GM18861 (cell line): ENCODE measurements around the gene CSTB.
A peak's percentile ranks its signal among the peaks of the same experiment; 100 is the strongest.

ENCODE experiments used
- ATAC-seq: cut with Tn5 transposase; IDR thresholded peaks from one replicate; pipeline ENCODE4 v1.9.1; 2021; ENCODE audit not compliant: unreplicated experiment

CSTB gene

DNA sequence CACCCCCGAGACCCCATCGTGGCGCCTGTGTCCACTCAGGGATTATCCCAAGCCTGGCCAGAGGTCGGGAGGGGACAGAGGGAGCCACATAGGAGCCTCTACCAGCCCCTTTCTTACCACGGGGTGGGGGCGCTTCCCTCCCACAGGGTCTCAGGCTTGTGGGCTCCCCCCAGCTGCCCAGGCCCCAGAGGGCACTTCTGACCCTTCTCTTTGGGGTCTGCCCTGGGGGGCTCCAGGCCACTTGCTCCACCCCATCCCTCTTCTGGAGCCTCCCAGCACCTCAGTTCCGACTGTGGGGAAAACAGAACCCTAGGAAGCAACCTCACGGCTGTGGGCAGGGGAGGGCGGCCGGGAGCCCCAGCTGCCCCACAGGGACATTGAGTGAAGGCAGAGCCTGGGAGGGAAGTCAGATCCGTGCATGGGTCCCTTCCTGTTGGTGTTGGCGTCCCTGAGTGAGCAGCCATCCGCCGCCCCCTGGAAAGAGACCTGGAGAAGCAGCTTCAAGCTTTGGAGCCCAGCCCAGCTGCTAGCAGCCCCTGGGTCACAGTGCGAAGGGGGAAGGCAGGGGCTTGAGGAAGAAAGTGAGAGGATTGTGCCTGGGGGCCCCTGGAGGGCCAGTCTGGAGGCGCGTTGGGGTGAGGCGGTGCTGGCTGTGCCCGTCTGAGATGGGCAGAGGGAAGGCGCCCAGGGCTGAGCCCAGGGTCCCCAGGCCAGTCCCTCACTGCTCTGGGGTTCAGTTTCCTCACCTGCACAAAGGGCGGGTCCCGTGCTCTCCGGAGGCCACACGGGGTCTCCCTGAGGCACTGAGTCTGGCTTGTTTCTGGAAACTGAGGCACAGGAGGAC, 35.4 kb upstream of the CSTB start:
- no peak for ATAC-seq

DNA sequence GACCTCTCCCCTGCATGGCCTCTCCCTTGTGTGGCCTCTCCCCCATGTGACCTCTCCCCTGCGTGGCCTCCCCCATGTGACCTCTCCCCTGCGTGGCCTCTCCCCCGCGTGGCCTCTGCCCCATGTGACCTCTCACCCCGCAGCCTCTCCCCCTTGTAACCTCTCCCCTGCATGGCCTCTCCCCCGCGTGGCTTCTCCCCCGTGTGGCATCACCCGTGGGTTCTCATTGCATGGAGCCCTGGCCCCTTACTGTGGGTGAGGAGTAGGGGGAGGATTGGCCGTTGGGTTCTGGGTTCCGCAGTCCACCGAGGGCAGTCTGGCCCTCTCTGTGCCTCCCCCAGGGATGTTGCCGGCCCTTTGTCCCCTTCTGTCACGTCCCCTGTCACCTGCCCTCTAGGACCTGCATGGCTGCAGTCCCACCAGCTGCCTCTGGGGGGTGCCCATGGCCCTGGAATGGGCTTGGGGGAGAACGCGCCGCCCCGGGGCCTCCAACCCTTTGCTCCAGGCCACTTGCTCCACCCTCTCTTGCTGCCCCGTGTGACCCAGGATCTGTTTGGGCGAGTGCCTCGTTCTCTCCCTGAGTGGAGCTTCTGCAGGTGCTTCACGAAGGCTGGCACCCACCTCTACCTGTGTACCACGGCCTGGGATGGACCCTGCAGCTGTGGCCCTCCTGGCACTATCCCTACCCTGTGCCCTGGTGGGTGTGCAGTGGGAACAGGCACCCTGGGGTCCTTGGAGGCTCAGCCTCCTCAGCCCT, 34.6 kb upstream of the CSTB start:
- peak; percentile 46 for ATAC-seq

DNA sequence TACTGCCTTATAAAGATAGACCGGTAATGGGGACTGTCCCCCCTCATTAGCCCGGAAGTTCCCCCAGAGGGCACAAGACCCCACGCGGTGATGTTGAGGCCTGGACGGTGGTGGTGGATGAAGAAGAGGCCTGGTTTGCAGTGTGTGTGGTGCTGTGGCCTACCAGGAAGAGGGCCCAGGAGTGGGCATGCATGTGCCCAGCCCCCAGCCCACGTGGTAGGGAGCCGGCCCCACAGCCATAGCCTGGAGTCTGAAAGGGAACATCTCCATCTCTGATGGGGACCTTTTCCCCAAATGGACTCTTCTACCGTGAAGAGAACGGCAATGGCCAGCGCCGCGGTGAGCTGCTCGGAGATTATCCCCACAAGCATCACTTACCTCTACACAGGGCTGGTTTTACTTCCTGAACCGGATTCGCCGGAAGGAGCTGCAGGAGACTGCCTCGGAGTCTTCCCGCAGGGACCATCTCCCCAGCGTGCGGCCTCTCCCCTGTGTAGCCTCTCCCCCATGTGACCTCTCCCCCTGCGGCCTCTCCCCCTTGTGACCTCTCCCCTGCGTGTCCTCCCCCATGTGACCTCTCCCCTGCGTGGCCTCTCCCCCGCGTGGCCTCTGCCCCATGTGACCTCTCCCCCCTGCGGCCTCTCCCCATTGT, 33.9 kb upstream of the CSTB start:
- ATAC-seq: no peak

DNA sequence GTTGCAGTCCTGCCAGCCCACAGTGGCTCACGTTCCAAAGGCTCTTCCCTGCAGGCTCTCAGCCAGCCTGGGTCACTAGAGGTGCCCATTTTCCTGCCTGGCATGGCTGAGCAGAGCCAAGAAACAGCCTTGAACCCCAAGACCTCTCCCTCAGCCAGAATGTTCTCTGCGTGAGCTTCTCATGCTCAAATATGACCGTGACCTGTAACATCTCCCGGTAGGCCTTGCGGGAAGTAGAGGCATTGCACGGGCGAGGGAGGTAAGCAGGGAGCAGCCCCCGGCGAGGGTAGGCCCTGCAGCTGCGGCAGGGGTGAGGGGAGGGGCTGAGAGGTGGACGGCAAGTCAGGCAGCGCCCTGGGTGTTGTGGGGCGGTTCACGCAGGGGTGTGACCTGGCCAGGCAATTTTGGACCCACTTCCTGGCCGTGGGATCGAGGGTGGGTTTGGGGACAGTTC, 33.3 kb upstream of the CSTB start:
- no peak for ATAC-seq

DNA sequence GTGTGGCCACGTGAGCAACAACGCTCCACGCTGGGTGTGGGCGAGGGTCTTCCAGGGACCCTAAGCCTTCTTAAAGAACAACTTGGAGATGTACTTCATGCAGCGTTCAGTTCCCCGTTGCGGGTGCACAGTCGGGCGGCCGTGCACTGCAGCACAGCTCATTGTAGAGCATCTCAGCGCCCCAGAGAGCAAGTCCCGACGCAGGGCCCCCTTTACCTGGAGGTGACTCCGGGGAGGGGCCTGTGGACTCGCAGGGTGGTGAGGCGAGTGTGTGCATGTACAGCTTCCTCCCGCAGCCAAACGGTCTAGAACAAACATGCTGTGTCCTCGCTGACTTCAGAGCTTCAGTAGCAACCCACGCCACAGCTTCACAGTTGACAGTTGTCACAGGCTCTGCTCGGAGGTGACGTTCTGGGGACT, 32.7 kb upstream of the CSTB start:
- no peak for ATAC-seq

DNA sequence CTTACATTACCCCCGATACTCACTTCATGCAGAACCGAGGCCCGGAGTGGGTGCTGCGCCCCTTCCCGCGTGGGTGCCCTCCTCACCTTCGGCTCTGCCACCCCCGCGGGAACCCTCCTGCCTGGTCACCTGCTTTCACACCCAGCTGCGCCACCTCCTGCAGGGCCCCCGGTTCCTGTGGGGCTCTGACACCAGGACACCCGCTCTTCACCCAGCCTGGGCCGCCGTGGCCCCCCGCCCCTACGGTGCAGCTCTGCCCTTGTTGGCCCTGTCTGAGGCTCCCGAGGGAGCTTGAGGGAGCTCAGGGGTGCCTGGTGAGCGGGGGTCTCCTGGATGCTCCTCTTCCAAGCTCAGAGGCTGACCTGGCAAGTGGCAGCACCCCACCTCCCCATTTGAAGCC, 32.3 kb upstream of the CSTB start:
- ATAC-seq: no peak

DNA sequence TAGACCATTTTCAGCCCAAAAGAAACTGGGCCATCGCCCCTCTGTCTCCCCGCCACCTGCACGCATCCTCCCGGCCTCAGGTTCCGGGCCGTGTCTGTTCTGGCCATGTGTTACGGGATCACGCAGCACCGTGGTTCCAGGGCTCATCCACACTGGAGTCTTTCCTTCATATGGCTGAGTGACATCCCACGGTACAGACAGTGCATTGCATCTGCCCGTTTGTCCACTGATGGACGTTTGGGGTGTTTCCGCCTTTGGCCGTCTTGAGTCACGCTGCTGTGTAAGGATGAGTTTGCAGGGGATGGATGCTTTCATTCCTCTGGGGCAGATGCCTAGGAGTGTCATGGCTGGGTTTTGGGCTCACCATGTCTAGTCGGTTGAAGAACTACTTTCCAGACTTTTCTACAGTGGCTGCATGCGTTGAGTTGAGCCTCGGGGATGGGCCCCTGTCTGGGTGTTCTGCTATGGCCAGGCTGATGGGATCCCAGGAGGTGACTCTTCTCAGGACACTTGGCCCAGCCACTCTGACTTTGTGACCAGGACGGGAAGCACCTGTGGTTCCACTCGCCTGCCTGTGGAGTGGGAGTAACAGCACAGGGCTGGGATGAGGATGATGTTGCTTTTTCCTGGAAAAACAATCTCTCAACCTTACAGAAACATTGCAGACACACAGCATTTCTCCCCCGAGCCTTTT, 30.1 kb upstream of the CSTB start:
- no peak for ATAC-seq

DNA sequence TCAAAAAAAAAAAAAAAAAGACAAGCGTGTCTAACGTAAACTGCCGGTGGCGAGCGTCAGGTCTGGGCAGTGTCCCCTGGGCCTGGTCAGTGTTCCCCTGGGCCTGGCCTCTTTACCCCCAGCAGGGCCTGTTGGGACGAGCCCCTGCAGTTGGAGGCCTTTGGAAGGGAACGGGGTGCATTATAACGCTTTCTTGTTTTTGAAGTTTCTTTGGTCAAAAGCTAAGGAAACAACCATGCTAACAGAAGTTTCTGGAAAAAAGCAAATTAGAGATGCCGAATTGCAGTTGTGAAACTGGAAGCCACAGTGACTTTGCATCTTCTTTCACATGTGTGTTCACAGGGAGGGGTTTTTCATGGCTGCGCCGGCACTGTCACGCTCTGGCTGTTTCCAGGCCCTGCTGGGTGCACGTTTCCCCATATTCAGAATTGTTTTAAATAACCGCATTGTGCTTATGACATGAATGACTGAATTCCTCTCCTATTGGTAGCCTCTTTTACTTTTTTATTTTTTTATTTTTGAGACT, 29.2 kb upstream of the CSTB start:
- ATAC-seq: peak; percentile 77

DNA sequence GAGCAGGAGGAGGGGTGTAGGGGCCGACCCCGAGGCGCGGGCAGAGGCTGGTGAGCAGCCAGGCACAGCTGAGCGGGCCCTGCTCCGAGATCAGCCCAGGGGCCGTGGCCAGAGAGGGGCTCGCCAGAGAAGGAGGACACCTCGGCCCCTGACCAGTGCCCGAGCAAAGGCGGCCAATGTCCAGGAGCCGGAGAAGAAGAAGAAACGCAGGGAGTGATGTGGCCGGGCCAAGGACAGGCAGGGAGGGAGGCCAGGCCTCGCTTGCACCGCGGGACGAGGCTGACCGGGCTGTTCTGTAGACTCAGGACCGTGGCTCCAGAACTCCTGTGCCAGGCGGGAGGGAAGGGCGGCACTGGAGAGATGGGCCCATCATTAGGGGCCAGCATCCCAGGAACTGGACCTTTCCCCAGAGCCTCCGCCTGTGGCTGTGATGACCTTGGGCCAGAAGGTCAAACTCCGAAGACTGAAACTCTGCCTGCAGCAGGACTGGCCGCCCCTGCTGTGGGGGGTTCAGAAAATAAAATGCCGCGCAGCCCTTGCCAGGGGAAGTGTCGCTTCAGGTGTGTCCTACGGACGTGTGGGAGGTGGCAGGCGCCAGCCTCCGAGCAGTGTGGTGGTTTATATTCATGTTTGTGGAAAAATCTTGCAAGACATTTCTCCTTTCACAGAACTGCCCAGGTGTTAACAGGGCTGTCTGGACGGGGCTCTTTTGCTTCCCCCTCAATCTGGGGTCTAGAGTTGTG, 27.6 kb upstream of the CSTB start:
- ATAC-seq: no peak

DNA sequence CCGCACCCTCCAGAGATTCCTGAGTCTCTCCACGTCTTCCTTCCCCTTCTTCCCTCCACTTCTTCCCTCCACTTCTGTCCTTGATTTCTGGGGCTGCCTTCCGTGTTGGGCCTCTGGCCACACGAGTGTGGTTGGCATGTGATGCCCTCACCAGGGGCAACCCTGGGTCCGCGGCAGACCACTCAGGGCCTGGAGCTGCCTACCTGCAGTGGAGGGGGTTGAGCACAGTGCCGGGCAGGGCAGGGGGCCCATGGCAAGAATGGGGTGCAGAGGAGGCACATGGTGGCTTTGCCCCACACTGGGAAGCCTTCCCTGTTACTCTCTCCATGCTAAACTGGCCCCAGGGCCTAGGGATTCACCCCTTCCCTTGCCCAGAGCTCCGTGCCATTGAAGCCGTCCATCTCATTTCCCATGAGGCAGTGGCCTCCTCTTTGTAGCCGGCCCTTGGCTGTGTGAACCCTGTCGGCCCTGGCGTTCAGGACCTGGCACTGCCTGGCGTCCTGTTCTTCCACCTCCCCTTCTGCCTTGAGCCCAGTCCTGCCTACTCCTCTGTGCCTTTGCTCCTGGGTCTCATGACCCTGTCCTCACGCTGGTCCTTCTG, 26.7 kb upstream of the CSTB start:
- no peak for ATAC-seq

DNA sequence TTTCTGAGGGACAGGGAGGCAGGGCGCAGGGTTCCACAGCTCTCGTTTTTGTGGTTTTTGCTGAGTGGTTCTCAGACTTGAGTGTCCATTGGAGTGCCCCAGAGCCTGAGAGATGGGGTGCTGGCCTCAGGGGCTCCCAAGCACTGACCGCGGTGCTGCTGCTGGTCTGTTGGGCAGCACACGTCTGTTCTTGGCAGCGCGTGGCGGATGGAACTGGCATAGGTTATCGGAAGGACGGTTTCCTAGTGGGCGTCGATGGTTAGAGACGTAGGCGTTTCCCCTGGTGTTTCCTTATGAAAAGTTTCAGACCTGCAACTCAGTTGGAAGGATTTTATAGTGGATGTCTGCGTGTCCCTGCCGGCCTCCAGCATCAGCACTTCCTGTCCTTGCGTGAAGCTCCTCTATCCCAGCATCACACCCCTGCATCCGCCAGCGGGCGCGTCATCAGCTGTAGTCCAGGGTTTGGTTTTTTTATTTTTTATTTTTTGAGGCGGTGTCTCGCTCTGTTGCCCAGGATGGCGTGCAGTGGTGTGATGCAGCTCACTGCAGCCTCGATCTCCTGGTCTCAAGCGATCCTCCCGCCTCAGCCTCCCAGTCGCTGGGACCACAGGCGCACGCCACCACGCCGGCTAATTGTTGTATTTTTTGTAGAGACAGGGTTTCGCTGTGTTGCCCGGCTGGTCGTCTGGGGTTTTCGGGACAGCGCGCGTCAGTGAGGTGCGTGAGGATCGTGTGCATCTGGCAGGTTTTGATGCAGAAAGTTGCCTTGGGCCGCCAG, 25.1 kb upstream of the CSTB start:
- no peak for ATAC-seq

DNA sequence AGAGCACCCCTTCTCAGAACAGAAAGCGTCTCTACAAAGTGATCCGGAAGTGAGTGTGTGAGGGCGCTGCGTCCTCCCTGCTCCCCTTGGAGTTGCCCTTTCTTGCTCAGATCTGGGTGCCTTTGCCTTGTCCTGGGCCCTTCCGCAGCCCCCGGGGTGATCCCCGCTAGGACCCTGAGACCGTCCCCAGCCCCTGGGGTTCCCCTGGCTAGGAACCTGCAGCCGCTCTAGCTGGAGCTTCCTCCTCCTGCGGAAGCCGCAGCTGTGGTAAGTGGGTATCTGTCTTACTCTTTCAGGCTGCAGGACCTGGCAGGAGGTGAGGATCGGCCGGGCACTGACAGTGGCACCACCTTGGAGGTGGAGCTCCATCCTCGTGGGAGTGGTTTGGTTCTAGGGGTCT, 24.5 kb upstream of the CSTB start:
- no peak for ATAC-seq

DNA sequence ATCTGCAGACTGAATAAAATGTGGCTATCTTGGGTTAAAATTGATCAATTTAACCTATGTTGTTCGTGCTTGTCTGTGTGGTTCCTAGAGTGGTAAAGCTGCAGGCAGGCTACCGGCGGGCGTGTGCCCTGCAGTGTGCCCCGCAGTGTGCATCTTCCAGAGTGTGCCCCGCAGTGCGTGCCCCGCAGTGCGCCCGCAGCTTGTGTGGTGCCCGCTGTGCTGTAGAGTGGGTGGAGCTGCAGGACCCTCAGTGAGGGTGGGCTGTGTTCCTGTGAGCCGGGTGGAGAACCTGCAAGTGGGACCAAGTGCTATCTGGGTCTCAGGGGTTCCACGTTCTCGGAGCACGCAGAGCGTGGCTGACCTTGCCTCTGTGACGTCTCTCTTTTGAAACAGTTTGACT, 24.0 kb upstream of the CSTB start:
- ATAC-seq: no peak

DNA sequence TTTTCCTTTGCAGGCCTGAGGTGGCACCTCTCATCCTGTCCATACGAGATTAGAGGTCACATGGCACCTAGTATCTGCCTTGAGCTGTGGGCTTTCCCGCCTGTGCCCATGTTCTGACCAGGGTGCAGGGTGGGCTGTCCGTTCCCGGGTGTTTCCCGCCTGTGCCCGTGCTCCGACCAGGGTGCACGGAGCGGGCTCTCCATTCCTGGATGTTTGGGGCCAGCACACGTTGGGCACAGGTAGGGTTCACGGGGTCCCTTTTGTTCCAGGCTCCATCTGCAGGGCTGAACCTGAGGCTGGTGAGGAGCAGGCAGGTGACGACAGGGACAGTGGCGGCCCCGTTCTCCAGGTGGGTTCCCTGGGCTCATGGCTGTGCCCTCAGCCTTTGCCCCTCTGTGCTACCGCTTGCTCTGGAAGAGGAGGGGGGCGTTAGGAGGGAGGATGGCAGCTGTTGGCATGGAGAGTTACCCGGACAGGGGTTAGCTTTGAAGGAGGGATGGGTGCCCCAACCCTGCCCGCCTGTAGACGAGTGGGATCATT, 23.3 kb upstream of the CSTB start:
- no peak for ATAC-seq

DNA sequence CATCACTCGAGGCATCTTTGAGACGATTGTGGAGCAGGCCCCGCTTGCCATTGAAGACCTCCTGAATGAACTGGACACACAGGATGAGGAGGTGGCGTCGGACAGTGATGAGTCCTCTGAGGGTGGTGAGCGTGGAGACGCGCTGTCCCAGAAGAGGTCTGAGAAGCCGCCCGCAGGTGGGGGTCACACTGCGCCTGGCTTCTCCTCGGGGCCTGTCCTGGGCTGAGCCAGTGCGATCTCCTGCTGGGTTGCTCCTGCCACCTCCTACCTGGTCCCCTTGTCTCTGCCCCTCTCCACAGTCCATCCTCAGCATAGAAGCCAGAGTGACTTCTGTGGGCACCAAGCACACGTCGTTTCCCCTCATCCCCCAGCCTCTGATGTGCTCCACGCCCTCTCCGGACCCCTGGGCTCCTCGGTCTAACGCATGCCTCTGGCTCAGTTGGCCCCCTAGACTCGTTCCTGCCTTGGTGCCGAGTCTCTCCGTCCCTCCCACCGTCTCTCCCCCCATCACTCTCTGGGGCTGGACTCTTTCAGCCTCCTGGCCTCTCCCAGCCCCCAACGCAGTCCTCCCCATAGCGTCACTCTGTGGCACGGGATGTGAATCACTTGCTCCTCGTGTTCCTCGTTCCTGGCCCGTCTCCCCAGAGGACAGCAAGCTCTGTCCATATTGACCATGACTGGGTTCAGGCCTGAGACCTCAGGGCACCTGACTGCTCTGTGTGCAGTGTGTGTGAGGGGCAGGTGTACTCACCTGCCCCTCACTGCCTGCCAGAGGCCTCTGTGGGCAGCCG, 22.0 kb upstream of the CSTB start:
- no peak for ATAC-seq

DNA sequence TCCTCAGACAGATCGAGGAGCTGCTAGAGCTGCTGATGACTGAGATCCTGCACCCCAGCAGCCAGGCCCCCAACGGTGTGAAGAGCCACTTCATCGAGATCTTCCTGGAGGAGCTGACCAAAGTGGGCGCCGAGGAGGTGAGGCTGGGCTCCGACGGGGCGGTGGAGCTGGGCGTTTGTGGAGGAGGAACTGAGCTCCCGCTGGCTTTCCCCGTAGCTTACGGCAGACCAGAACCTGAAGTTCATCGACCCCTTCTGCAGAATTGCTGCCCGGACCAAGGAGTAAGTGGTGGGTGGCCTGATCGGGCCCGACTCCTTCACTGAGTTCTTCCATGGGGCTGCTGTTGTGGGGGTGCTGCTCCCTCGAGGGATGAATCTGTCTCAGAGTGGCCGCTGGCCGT, 21.3 kb upstream of the CSTB start:
- no peak for ATAC-seq

DNA sequence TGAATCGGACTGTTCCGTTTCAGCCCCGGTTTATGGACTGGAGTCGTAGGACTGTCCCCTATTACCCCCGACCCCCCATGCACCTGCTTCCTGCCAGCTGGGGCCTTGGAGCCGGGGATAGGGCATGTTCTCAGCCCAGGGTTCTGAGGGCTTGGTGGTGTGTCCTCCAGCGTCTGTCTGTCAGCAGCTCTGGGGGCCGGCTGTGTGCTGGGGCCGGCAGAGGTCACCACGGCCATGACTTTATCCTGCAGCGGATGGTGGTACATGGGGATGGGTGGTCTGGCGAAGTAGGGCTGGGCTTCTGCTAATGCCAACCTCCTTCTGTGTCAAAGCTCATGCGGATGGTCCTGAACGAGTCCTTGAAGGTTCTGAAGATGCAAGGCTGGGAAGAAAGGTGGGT, 18.7 kb upstream of the CSTB start:
- ATAC-seq: no peak

DNA sequence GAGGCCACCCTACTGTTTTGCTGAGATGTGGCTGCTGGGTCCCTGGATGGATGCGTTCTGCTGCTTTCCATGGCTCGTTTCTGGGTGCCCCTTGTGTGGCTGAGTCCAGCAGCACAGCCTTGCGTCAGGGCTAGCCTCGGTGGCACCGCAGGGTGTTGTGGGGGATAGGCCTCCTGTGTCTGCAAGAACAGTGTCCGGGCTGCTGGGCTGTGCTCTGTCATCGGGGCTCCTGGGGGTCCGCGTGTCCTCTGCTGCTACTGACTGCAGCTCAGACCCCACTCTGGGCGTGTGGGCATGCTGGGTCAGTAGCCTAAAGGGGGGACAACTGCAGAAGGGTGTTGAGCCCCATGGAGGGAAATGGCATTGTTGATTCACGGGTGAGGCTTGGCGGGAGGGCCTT, 18.2 kb upstream of the CSTB start:
- no peak for ATAC-seq
